CD4-positive, CD25-positive, alpha-beta regulatory T cell (primary cell): ENCODE measurements around the gene THEM5. TPM values are rescaled to one million over a fixed set of nuclear protein-coding genes. Genes with fewer than 3 reads are reported as not detected.
A peak's percentile ranks its signal among the peaks of the same experiment; 100 is the strongest.

ENCODE experiments used
- ATAC-seq, 2 donors: fragments of 150-1000 bp; cut with Tn5 transposase; one replicate each; pipeline ENCODE4 v1.10.0; 2021; ENCODE audit warnings: low read depth in 2 of 2, moderate number of reproducible peaks in 2 of 2, moderate library complexity in 1 of 2
- DNase-seq, 3 donors: peaks; one replicate each; pipeline versions ENCODE4 v3.0.0 to v3.0.0-alpha.2; 2012 to 2022; ENCODE audit warnings: mixed read lengths in 1 of 3
- H3K27ac ChIP-seq: one replicate; pipeline ENCODE4 v1.7.0; 2013; ENCODE audit warnings: mild to moderate bottlenecking, low read length; ENCODE audit not compliant: insufficient read depth, poor library complexity, severe bottlenecking
- H3K27me3 ChIP-seq: one replicate; pipeline ENCODE4 v1.7.0; 2013; ENCODE audit warnings: low read length; ENCODE audit not compliant: control insufficient read depth, insufficient read depth
- H3K36me3 ChIP-seq: one replicate; pipeline ENCODE4 v1.7.0; 2013; ENCODE audit warnings: mild to moderate bottlenecking, low read length, moderate library complexity; ENCODE audit not compliant: control insufficient read depth, insufficient read depth
- H3K4me1 ChIP-seq: 2 replicates; pipeline ENCODE4 v1.7.0; 2013; ENCODE audit warnings: mild to moderate bottlenecking, low read length; ENCODE audit not compliant: insufficient read depth, control insufficient read depth, poor library complexity, severe bottlenecking
- H3K4me3 ChIP-seq: one replicate; pipeline ENCODE4 v1.7.0; 2013; ENCODE audit warnings: low read depth, mild to moderate bottlenecking, low read length, moderate library complexity
- H3K9me3 ChIP-seq, 2 experiments: 1 replicate in 1 of 2; 2 replicates in 1 of 2; pipeline ENCODE4 v1.7.0; 2013; ENCODE audit warnings: low read length in 2 of 2, mild to moderate bottlenecking in 1 of 2, moderate library complexity in 1 of 2; ENCODE audit not compliant: control insufficient read depth in 2 of 2
- H3K27ac Mint-ChIP-seq, 3 donors: one replicate each; pipeline ENCODE4 v1.8.0; 2020 to 2022; ENCODE audit warnings: mild to moderate bottlenecking in 3 of 3, mixed read lengths in 3 of 3, moderate library complexity in 2 of 3
- H3K27me3 Mint-ChIP-seq: one replicate; pipeline ENCODE4 v1.8.0; 2022; ENCODE audit warnings: mild to moderate bottlenecking, mixed read lengths
- H3K36me3 Mint-ChIP-seq: one replicate; pipeline ENCODE4 v1.8.0; 2020; ENCODE audit warnings: mixed read lengths
- H3K4me1 Mint-ChIP-seq, 4 donors: one replicate each; pipeline ENCODE4 v1.8.0; 2020 to 2022; ENCODE audit warnings: mixed read lengths in 4 of 4, mild to moderate bottlenecking in 1 of 4
- H3K4me3 Mint-ChIP-seq, 4 donors: one replicate each; pipeline ENCODE4 v1.8.0; 2020 to 2022; ENCODE audit warnings: mild to moderate bottlenecking in 4 of 4, mixed read lengths in 4 of 4, moderate library complexity in 3 of 4
- H3K9me3 Mint-ChIP-seq, 7 donors: one replicate each; pipeline ENCODE4 v1.8.0; 2020 to 2022; ENCODE audit warnings: mixed read lengths in 7 of 7, mild to moderate bottlenecking in 3 of 7, moderate library complexity in 2 of 7
- polyA plus RNA-seq, 4 donors: library from polyadenylated mRNA; unstranded; fragments of 300-500 nt; fragmentation: Illumina TruSeq; gene quantifications; one replicate each; pipeline ENCODE4 v1.2.3, GENCODE V29; 2021
- total RNA-seq: library from RNA; stranded (reverse); gene quantifications from one replicate; pipeline ENCODE4 v1.2.3, GENCODE V29; 2022

THEM5 gene
- total and polyA plus RNA-seq, 5 donors from 2014 or later: 0.25 TPM; not detected in 4

DNA sequence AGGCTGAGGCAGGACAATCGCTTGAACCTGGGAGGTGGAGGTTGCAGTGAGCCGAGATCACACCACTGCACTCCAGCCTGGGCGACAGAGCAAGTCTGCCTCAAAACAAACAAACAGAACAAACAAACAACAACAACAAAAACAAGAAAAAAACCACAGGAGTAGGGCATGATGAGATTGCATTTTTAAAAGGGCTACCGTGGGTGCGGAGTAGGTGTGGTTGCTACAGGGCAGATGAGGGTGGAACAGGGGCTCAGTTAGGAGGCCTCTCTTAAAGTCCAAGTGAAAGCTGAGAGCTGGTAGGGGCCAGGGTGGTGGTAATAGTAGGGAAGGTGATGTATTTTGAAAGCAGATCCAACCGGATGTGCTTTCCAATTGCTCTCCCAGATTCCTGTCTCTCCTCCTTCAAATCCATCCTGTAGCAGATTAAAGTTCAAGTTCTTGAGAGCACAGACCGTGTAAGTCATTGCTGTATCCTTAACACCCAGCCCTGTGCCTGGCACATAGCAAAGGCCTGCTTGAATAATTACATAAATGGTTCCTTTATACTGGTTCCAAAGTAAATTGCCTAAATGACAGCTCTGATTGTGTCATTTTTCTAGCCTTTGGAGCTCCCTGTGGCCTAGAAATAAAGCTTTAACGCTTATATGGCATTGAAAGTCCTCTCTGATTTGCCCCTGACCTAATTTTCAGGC lies 44.1 kb downstream of the THEM5 start:
- ATAC-seq: no peak
- peak overlapping the region in 2 of 3 donors; percentile 4 to 80 for H3K27ac Mint-ChIP-seq
- H3K4me3 ChIP-seq: no peak overlapping the region
- no peak overlapping the region for H3K27ac ChIP-seq
- no peaks in the 10 kb centered on the region for H3K9me3 Mint-ChIP-seq
- H3K27me3 Mint-ChIP-seq: peaks cover 4% of the 10 kb centered on the region
- no peaks in the 10 kb centered on the region for H3K27me3 ChIP-seq
- H3K36me3 Mint-ChIP-seq: no peaks in the 10 kb centered on the region
- no peak for DNase-seq
- H3K4me1 Mint-ChIP-seq: peaks cover 0 to 36% (median 6%) of the 10 kb centered on the region in 4 donors
- H3K9me3 ChIP-seq: no peaks in the 10 kb centered on the region
- H3K4me1 ChIP-seq: no peaks in the 10 kb centered on the region
- H3K4me3 Mint-ChIP-seq: no peak overlapping the region
- no peaks in the 10 kb centered on the region for H3K36me3 ChIP-seq

GRCh38 chr1:151807766-151808165 lies 45.7 kb downstream of the THEM5 start:
- Histone ChIP-seq H3K27ac (no peak overlapping the region), H3K36me3 (no peaks in the 10 kb centered on the region), H3K9me3 (no peaks in the 10 kb centered on the region), H3K4me3 (no peak overlapping the region), H3K4me1 (no peaks in the 10 kb centered on the region), H3K27me3 (no peaks in the 10 kb centered on the region)
- Mint-ChIP-seq H3K36me3 (no peaks in the 10 kb centered on the region), H3K4me1 (peaks cover 0 to 26% (median 5%) of the 10 kb centered on the region in 4 donors), H3K27me3 (peaks cover 4% of the 10 kb centered on the region), H3K4me3 (no peak overlapping the region), H3K9me3 (no peaks in the 10 kb centered on the region), H3K27ac (peak overlapping the region in 2 of 3 donors; percentile 60 to 72)
- ATAC-seq (no peak), DNase-seq (no peak)

- Histone ChIP-seq H3K27me3 (no peaks in the 10 kb centered on the region), H3K27ac (no peak overlapping the region), H3K36me3 (no peaks in the 10 kb centered on the region), H3K4me1 (no peaks in the 10 kb centered on the region), H3K9me3 (no peaks in the 10 kb centered on the region), H3K4me3 (no peak overlapping the region)
- Mint-ChIP-seq H3K27me3 (peaks cover 4% of the 10 kb centered on the region), H3K4me1 (peaks cover 0 to 19% (median 3%) of the 10 kb centered on the region in 4 donors), H3K4me3 (no peak overlapping the region), H3K9me3 (no peaks in the 10 kb centered on the region), H3K27ac (peak overlapping the region in 1 of 3 donors; percentile 66), H3K36me3 (no peaks in the 10 kb centered on the region)
- ATAC-seq (no peak), DNase-seq (no peak)
These were observed 46.4 kb downstream of the THEM5 start for GRCh38 chr1:151807131-151807530.

DNA sequence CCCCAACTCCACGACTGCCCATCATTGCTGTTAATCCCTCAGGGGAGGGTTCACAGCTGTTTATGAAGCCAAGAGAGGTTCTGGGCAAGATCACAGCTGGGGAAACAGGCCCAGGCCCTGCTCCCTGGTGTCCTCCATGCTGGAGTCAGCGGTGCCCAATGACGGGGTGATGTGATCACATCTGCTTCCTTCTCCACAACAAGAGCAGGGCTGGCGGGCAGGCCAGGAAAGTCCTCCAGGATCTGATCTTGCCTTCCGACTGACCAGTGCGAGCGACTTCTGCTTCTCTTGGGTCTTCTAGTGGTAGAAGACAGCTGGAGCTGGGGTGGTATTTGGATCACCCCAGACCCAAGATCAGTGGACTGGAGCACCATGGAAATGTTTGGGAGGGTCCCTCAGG lies 47.3 kb downstream of the THEM5 start:
- H3K36me3 ChIP-seq: no peaks in the 10 kb centered on the region
- no peak overlapping the region for H3K4me3 ChIP-seq
- Mint-ChIP-seq H3K4me1 (peaks cover 0 to 19% (median 3%) of the 10 kb centered on the region in 4 donors), H3K4me3 (no peak overlapping the region), H3K36me3 (no peaks in the 10 kb centered on the region), H3K27me3 (peaks cover 4% of the 10 kb centered on the region), H3K9me3 (no peaks in the 10 kb centered on the region), H3K27ac (no peak overlapping the region)
- H3K27me3 ChIP-seq: no peaks in the 10 kb centered on the region
- H3K9me3 ChIP-seq: no peaks in the 10 kb centered on the region
- no peaks in the 10 kb centered on the region for H3K4me1 ChIP-seq
- DNase-seq (no peak), ATAC-seq (no peak)
- H3K27ac ChIP-seq: no peak overlapping the region

DNA sequence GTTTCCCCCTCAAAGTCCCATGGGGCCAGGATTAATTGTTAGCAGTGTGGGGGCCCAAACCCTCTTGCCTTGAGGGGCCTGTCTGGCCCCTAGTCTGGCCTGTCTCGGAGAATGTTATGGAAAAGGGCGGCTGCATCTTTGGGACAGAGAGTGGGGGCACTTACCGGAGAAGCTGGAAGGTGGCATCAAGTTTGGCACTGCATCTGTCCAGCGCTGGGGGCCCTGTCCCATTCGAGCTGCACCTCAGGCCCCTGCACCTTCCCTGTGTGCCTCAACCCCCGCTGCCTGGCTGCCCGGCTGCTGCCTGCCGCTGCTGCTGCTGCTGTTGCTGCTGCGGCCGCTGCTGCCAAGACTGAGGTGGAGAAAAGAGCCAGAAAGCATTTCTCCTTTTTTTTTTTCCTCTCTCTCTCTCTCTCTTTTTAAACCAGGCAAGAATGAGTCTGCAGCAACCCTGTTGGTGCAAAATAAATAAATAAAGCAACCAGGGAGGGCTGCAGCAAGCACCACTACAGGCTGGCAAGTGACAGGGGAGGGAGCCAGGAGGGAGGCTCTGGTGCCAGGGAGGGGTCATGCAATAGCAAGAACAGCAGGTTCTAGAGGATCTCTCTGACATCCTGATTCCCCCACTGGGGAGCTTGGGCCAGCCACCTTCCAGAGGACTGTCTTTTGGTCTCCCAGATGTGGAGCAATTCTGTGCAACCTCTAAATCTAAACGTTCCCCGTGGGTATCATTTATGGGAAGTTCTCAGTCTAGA lies 48.3 kb downstream of the THEM5 start, which contains the start of gene LINGO4:
TSS of gene LINGO4 (minus strand) at position 354 of the 755 bp plus-strand sequence. CDS start 2,715 bp downstream, outside the sequence.
- Histone ChIP-seq H3K9me3 (no peaks in the 10 kb centered on the region), H3K4me1 (no peaks in the 10 kb centered on the region), H3K27ac (no peak within 1 kb of the TSS), H3K36me3 (no peaks in the 10 kb centered on the region), H3K4me3 (no peak within 1 kb of the TSS), H3K27me3 (no peaks in the 10 kb centered on the region)
- ATAC-seq (no peak), DNase-seq (no peak)
- no peaks in the 10 kb centered on the region for H3K9me3 Mint-ChIP-seq
- peaks cover 0 to 24% (median 5%) of the 10 kb centered on the region in 4 donors for H3K4me1 Mint-ChIP-seq
- no peak within 1 kb of the TSS for H3K4me3 Mint-ChIP-seq
- no peaks in the 10 kb centered on the region for H3K36me3 Mint-ChIP-seq
- H3K27ac Mint-ChIP-seq: no peak within 1 kb of the TSS
- peaks cover 4% of the 10 kb centered on the region for H3K27me3 Mint-ChIP-seq

- Histone ChIP-seq H3K4me3 (no peak overlapping the region), H3K4me1 (no peaks in the 10 kb centered on the region), H3K27me3 (no peaks in the 10 kb centered on the region), H3K9me3 (no peaks in the 10 kb centered on the region), H3K36me3 (no peaks in the 10 kb centered on the region), H3K27ac (no peak overlapping the region)
- peaks cover 0 to 19% (median 6%) of the 10 kb centered on the region in 4 donors for H3K4me1 Mint-ChIP-seq
- no peaks in the 10 kb centered on the region for H3K9me3 Mint-ChIP-seq
- peaks cover 4% of the 10 kb centered on the region for H3K27me3 Mint-ChIP-seq
- DNase-seq (no peak), ATAC-seq (no peak)
- no peak overlapping the region for H3K27ac Mint-ChIP-seq
- peaks cover 7% of the 10 kb centered on the region for H3K36me3 Mint-ChIP-seq
- no peak overlapping the region for H3K4me3 Mint-ChIP-seq
These were observed 49.6 kb downstream of the THEM5 start for GRCh38 chr1:151803915-151804314.

- peaks cover 0 to 16% (median 6%) of the 10 kb centered on the region in 4 donors for H3K4me1 Mint-ChIP-seq
- DNase-seq (no peak), ATAC-seq (no peak)
- H3K4me1 ChIP-seq: no peaks in the 10 kb centered on the region
- no peaks in the 10 kb centered on the region for H3K9me3 ChIP-seq
- H3K9me3 Mint-ChIP-seq: no peaks in the 10 kb centered on the region
- no peak overlapping the region for H3K27ac Mint-ChIP-seq
- H3K27ac ChIP-seq: no peak overlapping the region
- H3K36me3 ChIP-seq: no peaks in the 10 kb centered on the region
- no peak overlapping the region for H3K4me3 Mint-ChIP-seq
- no peaks in the 10 kb centered on the region for H3K27me3 ChIP-seq
- H3K4me3 ChIP-seq: no peak overlapping the region
- H3K27me3 Mint-ChIP-seq: peaks cover under 1% of the 10 kb centered on the region
- peaks cover 11% of the 10 kb centered on the region for H3K36me3 Mint-ChIP-seq
These were observed 50.3 kb downstream of the THEM5 start for GRCh38 chr1:151803164-151803563.
